Measurements from ENCODE around the gene USP3. TPM values are rescaled to one million over a fixed set of nuclear protein-coding genes. Genes with fewer than 3 reads are reported as not detected.

USP3 gene
- total RNA-seq, 2 experiments from 2014 or later = 34.6 to 53.0 TPM

GRCh38 chr15:63460210-63461155 lies 43.9 kb upstream of the USP3 start:
- Histone ChIP-seq H4K20me1 (ENCODE audit: insufficient read depth, low read length) (no peaks in the 10 kb centered on the region), H3K9me2 (ENCODE audit: insufficient read depth, low read length) (no peaks in the 10 kb centered on the region), H3K4me2 (ENCODE audit: low read length) (no peak overlapping the region), H3K4me3 (ENCODE audit: low read depth, low read length, poor library complexity, severe bottlenecking) (no peak overlapping the region), H3K27ac (ENCODE audit: low read depth, low read length, poor library complexity, severe bottlenecking) (no peak overlapping the region), H3K9me3 (ENCODE audit: low read length) (no peaks in the 10 kb centered on the region; the same call in none of the 2 replicates), H2AFZ (ENCODE audit: low read length) (no peak overlapping the region), H3K36me3 (ENCODE audit: insufficient read depth, low read length) (no peaks in the 10 kb centered on the region), H3K79me2 (ENCODE audit: insufficient read depth, low read depth, low read length) (no peaks in the 10 kb centered on the region), H3K4me1 (ENCODE audit: insufficient read depth, low read length, poor library complexity, severe bottlenecking) (peaks cover 13% of the 10 kb centered on the region)
- ChIA-PET POLR2A (interaction anchor here (0.5 to 0.6 kb wide), 2 partner anchors 13 to 1039 kb away, joined by 5 to 6 read pairs; no protein-coding TSS in a partner anchor), CTCF (ENCODE audit: unreplicated experiment) (no interaction called here)
- intact Hi-C loops (cut with micrococcal nuclease; ENCODE audit: unreplicated experiment) = loop anchor here (10.0 kb wide), 1 partner anchor 434 kb away; no protein-coding TSS in a partner anchor
- TF ChIP-seq EZH2phosphoT487 (IDR thresholded peaks at IDR 0.05; ENCODE audit: borderline replicate concordance, low read depth, low read length) = no peak
- no peak for TF ChIP-seq CTCF (conservative IDR thresholded peaks at IDR 0.05; ENCODE audit: low read length)
- no peak for DNase-seq (ENCODE audit: low spot score)
- no TSS peak for BruUV-seq (replicated peaks)

GRCh38 chr15:63461230-63461985 lies 43.0 kb upstream of the USP3 start:
- intact Hi-C loops (cut with micrococcal nuclease; ENCODE audit: unreplicated experiment) = loop anchor here (10.0 kb wide), 1 partner anchor 433 kb away; no protein-coding TSS in a partner anchor
- Histone ChIP-seq H3K4me2 (ENCODE audit: low read length) (no peak overlapping the region), H3K4me1 (ENCODE audit: insufficient read depth, low read length, poor library complexity, severe bottlenecking) (peaks cover 18% of the 10 kb centered on the region), H3K9me3 (ENCODE audit: low read length) (no peaks in the 10 kb centered on the region; the same call in 1 of the 2 replicates), H3K9me2 (ENCODE audit: insufficient read depth, low read length) (no peaks in the 10 kb centered on the region), H3K36me3 (ENCODE audit: insufficient read depth, low read length) (no peaks in the 10 kb centered on the region), H2AFZ (ENCODE audit: low read length) (no peak overlapping the region), H3K79me2 (ENCODE audit: insufficient read depth, low read depth, low read length) (no peaks in the 10 kb centered on the region), H3K4me3 (ENCODE audit: low read depth, low read length, poor library complexity, severe bottlenecking) (no peak overlapping the region), H3K27ac (ENCODE audit: low read depth, low read length, poor library complexity, severe bottlenecking) (no peak overlapping the region), H4K20me1 (ENCODE audit: insufficient read depth, low read length) (no peaks in the 10 kb centered on the region)
- ChIA-PET POLR2A (no interaction called here), CTCF (ENCODE audit: unreplicated experiment) (no interaction called here)
- no peak for TF ChIP-seq CTCF (conservative IDR thresholded peaks at IDR 0.05; ENCODE audit: low read length)
- TF ChIP-seq EZH2phosphoT487 (IDR thresholded peaks at IDR 0.05; ENCODE audit: borderline replicate concordance, low read depth, low read length) = no peak
- no peak for DNase-seq (ENCODE audit: low spot score)
- no TSS peak for BruUV-seq (replicated peaks)
